NT2/D1 (cell line): Measurements from ENCODE around the gene OSBP2.

Source experiments
- YY1 ChIP-seq: IDR thresholded peaks from 2 replicates; pipeline ENCODE4 v1.6.1; 2011; ENCODE audit not compliant: insufficient read length, insufficient read depth
- ZNF274 ChIP-seq: IDR thresholded peaks from 2 replicates; pipeline ENCODE4 v1.6.1; 2011; ENCODE audit warnings: mild to moderate bottlenecking, low read depth, low read length

DNA sequence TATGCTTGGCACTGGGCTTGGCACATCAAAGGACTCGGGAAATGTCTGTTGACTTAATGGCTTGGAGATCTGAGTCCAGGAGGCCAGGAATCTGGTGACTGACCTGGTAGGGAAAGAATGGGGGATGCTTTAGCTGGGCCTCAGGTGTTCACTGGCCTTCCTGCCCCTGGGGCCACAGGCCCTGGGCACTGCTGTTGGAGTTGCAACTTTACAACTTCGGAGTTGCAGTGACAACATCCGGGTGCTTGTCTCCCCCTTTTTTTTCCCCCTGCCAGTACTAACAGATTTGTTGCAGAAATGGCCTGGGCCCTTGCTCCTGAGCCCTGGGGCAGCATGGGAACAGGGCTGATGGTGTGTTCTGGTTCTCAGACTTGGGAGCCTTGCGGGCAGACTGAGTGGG is 23.8 kb downstream of the OSBP2 start:
- TF ChIP-seq YY1 (no peak), ZNF274 (no peak)
